GM18519 (cell line): ENCODE measurements around the gene TBC1D9B.
"Not testable (repeated sequence)": the region's sequence is repeated elsewhere in the genome, so short reads cannot be mapped to it uniquely, and the experiment has no call there.

Experiments used
- ATAC-seq: cut with Tn5 transposase; IDR thresholded peaks from one replicate; pipeline ENCODE4 v1.9.1; 2021; ENCODE audit warnings: mild to moderate bottlenecking, moderate library complexity; ENCODE audit not compliant: unreplicated experiment, low FRiP score

The TBC1D9B gene

GRCh38 chr5:179840766-179841165 lies 66.9 kb downstream of the TBC1D9B start:
- ATAC-seq = no peak

GRCh38 chr5:179840321-179840720 lies 67.4 kb downstream of the TBC1D9B start:
- no peak for ATAC-seq

GRCh38 chr5:179839328-179840256 lies 68.1 kb downstream of the TBC1D9B start:
- no peak for ATAC-seq

GRCh38 chr5:179837076-179838011 lies 70.4 kb downstream of the TBC1D9B start:
- ATAC-seq = no peak

- ATAC-seq = no peak
These were observed 71.3 kb downstream of the TBC1D9B start for GRCh38 chr5:179836225-179837019.

GRCh38 chr5:179834871-179835270 lies 72.8 kb downstream of the TBC1D9B start:
- ATAC-seq = not testable (repeated sequence)

GRCh38 chr5:179834120-179834519 lies 73.6 kb downstream of the TBC1D9B start:
- no peak for ATAC-seq

GRCh38 chr5:179833709-179834070 lies 74.0 kb downstream of the TBC1D9B start:
- ATAC-seq = no peak

- no peak for ATAC-seq
These were observed 74.5 kb downstream of the TBC1D9B start for GRCh38 chr5:179833056-179833708.

- no peak for ATAC-seq
These were observed 75.5 kb downstream of the TBC1D9B start for GRCh38 chr5:179832039-179832745.

GRCh38 chr5:179830818-179831468 lies 76.8 kb downstream of the TBC1D9B start:
- ATAC-seq = no peak

GRCh38 chr5:179829732-179830435 lies 77.8 kb downstream of the TBC1D9B start:
- no peak for ATAC-seq

- no peak for ATAC-seq
These were observed 78.8 kb downstream of the TBC1D9B start for GRCh38 chr5:179828756-179829421.

GRCh38 chr5:179827680-179828079 lies 80.0 kb downstream of the TBC1D9B start:
- no peak for ATAC-seq

GRCh38 chr5:179825655-179826182 lies 82.0 kb downstream of the TBC1D9B start:
- no peak for ATAC-seq

GRCh38 chr5:179824745-179825112 lies 83.0 kb downstream of the TBC1D9B start:
- no peak for ATAC-seq

GRCh38 chr5:179823937-179824744 lies 83.6 kb downstream of the TBC1D9B start:
- no peak for ATAC-seq
